ENCODE results near the gene ESAM.

ESAM gene, protein sequence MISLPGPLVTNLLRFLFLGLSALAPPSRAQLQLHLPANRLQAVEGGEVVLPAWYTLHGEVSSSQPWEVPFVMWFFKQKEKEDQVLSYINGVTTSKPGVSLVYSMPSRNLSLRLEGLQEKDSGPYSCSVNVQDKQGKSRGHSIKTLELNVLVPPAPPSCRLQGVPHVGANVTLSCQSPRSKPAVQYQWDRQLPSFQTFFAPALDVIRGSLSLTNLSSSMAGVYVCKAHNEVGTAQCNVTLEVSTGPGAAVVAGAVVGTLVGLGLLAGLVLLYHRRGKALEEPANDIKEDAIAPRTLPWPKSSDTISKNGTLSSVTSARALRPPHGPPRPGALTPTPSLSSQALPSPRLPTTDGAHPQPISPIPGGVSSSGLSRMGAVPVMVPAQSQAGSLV

DNA sequence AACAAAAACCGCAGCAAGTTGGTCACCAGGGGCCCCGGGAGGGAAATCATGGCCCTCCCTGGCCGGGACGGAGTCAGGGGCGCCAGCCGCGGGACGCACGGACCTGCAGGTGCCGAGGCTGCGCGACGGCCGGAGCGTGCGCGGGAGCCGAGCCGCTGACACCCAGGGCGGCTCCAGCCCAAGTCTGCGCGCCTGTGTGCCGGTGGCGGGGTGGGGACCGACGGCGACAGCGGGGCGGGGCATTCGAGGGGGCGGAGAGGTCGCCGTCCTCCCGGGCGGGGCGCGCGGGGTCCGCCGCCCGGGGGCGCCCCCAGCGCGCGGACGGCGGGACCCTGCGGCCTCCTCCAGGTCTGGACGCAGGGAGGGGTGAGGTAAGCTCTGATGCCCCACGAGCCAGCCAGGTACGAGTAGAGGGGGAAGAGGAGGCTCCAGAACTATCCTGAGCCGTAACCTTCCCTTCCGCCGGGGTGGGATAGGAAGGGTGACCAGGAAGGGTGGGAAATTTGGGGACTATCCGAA lies at the start of gene ESAM:
Gene ESAM (minus strand): TSS at position 186 of the 519 bp plus-strand sequence. CDS start 136 bp downstream, at position 50.
- peak; percentile 49 to 51 for DNase-seq (ENCODE audit: extremely low read depth in 1 of 2, low read depth in 1 of 2)

DNA sequence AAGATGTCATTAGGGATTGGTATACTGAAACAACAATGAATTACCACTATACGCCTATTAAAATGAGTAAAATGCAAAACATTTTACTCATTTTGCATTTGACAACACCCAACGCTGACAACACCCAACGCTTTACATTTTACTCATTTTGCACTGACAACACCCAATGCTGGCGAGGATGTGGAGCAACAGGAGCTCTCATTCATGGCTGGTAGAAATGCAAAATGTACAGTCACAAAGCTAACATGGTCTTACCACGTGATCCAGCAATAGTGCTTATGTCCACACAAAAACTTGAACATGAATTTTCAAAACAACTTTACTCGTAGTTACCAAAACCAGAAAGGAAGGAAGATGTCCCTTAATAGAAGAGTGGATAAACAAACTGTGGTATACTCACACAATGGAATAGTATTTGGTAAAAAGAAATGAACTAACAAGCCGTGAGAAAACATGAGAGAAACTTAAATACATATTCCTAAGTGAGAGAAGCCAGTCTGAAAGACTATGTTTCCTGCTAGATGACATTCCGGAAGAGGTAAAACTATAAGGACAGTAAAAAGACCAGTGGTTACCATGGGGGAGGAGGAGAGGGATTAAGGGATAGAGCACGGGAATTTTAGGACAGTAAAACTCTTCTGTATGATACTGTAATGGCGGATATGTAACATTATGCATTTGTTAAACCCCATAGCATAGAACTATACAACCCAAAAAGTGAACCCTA lies 49.5 kb upstream of the ESAM start:
- DNase-seq (ENCODE audit: extremely low read depth in 1 of 2, low read depth in 1 of 2) = no peak

DNA sequence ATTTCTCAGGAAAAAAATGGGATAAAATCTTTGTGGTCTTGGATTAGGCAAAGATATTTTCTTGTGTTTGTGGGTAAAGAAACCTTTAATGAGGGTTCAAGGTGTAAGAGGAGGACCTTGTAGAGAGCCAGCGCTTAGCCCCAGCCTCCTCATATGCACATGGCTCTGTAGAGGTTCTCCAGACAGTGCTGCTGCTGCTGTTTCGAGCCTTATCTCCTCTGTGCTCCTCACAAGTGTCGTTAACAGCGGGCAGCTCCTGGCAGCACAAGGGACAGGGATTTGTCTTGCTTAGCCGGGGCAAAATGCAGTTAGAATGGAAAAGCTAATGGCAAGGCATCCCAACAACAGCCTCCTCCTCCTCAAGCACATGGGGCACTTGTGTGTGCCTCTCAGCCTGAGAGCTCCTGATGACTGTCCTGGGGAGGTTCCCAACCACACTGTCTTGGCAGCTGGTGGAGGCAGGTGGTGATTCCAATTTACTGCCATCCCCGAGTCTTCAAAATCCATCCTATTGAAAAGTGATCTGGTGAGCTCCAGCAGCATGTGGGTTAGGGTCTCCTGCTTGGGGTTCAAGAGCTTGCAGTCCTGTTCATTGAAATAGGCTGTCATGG lies 45.7 kb upstream of the ESAM start:
- DNase-seq (ENCODE audit: extremely low read depth in 1 of 2, low read depth in 1 of 2) = no peak

DNA sequence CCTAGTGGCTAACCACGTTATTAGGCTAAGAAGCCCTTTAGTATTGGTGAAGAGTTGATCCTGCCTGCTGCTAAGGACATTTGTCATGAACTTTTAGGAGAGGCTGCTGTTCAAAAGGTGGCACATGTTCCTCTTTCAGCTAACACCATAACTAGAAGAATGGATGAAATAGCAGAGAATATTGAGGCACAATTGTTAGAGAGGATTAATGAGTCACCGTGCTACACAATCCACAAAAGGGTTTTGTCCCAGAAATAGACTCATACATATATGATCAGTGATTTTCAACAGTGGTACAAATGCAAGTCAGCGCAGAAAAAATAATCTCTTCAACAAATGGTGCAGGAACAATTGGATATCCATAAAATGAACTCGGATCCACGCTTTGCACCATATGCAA lies 45.1 kb upstream of the ESAM start:
- no peak for DNase-seq (ENCODE audit: extremely low read depth in 1 of 2, low read depth in 1 of 2)

DNA sequence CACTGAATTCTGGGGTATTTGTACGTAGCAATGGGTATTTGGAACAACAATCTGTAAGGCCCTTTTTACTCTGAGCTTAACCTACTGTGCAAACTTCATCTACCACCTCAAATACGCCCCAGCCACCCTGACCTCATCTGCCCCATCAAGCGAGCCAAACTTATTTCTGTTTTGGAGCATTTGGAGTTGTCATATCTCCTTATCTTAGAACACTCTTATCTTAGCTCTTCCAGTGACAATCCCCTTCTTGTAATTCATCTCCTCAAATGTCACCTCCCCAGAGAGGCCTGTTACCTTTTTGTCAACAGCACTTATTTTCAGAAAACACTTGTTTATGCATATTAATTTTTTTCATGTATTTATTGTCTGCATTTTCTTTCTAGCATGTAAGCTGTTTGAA lies 42.8 kb upstream of the ESAM start:
- no peak for DNase-seq (ENCODE audit: extremely low read depth in 1 of 2, low read depth in 1 of 2)

DNA sequence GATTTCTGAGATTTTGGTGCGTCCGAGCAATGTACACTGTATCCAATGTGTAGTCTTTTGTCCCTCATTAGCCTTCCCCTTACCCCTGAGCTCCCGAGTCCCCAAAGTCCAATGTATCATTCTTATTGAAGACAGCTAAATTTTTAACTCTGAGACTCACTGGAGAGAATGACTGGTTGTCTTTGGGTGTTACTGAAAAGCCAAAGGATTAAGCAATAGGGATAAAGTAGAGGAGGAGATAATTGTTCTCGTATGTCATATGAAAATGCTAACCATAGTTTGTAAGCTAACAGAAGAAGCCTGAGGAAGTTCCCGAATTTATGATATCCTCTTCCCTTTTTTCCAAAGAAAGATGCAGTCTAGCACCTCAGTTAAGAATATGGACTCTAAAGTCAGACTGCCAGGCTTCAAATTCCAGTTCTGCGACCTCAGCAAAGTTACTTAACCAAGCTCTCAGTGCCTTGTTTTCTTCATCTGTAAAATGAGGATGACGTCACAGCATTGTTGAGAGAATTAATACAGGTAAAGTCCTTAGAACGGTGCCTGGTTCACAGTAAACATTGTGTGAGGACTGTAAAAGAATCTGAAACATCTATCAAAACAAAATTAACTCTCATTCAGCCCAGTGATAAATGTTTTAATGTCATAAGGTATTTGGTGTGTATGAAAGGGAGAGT lies 39.7 kb upstream of the ESAM start:
- DNase-seq (ENCODE audit: extremely low read depth in 1 of 2, low read depth in 1 of 2) = no peak

DNA sequence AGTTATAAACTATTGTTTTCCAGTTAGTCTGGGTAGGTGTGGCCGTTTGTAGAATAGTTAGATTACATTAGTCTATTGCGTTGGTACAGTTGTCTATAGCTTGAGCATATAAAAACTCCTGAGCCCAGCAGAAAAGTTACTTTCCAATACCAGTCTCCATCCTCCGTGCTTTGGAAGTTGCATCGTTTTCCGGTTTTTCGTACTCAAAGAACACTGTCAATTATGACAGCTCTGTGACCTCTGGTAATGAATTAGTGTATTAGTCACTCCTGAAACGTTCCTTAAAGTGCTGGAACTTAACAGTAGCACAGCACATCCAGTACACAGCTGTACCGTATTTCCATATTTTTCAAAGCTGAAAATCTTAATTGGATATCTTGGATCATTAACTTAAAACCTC lies 38.9 kb upstream of the ESAM start:
- DNase-seq (ENCODE audit: extremely low read depth in 1 of 2, low read depth in 1 of 2) = no peak

DNA sequence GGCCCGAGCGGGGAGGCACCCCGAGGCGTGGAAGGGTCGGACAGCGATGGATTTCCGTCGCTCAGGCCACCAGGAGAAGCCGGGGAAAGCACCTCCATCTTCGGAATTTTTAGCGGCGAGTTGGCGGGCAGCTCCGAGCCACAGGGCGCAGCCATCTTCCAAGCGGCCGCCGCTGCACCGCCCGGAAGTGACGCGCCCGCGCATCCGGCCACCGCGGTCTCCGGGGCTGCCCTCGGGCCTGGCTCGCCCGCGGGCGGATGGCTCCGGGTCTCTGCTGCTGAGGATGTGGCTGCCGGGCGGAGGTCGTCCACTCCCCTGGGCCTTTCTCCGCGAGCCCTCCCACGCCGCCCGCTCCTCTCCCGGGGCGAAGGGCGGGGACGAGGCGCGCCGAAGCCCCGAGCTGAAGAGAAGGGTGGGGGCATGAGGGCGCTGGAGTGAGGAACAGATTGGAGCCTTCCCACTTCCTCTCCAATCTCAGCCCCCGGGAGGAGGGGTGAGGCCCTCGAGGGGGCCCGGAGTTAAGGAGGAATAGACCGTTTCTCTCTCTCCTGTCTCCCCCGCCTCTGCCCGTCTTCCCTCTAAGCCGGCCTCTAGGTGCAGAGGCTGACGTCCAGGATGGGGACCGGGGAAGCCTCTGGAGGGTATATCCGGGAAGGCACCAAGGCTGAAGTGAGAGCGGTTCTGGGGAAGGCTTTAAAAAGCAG lies 38.3 kb upstream of the ESAM start, which contains the start of gene MSANTD2:
Gene MSANTD2 (minus strand): TSS at position 181 of the 704 bp plus-strand sequence. CDS start 26 bp downstream, at position 155.
- DNase-seq (ENCODE audit: extremely low read depth in 1 of 2, low read depth in 1 of 2) = peak; percentile 64 to 77

DNA sequence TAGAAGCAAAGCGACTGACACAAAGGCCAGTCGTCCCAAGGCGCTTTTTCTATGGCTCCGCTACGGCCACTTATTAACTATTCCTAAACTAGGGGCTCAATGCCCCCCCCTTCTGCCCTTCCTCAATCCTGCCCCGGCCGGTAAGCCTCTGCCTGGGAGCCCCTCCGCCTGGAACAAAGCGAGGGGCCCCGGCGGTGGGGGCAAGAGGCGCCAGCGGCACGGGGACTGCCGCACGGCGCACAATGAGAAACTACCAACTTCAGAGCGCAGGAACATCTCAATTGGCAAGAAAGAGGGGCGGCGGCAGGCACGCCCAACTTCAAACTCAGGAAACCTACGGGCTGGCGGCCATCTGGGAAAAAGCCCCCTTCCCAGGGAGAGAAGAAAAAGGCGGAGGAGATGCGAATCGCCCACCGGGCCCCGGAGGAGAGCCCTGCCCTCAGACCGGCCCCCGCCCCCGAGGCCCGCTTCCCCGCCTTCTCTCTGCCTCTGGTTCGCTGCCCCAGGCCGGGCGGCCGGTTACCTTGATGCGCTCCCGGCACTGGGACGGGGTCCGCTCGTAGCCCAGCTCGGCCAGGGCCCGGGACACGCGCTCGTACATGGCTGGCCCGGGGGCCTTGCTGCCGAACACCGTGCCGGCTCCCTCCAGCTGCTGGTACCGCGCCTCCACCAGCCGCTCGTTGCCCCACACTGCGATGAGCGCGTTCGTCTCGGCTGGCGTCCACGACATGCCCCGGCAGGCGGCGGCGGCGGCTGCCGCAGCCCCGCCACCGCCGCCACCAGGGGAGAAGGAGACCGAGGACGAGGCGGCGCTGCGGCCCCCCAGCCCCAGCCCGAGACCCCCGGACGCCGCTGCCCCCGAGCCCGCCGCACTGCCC lies 37.5 kb upstream of the ESAM start:
- peak; percentile 6 to 19 for DNase-seq (ENCODE audit: extremely low read depth in 1 of 2, low read depth in 1 of 2)

DNA sequence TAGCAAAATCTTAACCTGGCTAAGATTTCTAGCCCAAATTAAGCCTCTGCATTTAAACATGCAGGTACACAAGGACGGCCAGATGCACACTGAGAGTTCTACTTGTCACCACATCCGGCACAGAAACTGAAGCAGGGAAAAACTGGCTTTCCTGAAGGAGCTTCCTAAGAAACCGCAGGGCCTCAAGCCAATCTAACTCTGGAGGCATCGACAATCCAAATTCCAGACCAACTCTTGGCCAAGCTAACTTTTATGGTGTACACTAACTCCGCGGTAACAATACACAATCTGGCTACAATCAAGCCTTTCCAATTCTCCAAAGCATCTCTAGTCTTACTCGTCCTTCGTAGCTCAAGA lies 36.9 kb upstream of the ESAM start:
- DNase-seq (ENCODE audit: extremely low read depth in 1 of 2, low read depth in 1 of 2) = no peak

DNA sequence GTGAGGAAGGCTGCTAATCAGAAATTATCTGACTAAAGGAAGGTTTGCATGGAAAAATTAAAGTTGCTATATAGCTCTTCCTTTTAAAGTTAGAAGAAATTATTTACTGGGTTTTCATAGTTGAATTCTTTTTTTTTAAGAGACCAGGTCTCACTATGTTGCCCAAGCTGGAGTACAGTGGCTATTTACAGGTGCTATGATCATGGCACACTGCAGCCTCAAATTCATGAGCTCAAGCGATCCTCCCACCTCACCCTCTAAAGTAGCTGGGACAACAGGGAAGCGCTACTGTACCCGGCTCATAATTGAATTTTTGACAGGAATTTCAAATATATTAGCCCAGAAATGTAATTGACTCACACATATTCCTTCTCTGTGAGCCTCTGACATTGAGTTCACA lies 34.2 kb upstream of the ESAM start:
- DNase-seq (ENCODE audit: extremely low read depth in 1 of 2, low read depth in 1 of 2) = no peak

DNA sequence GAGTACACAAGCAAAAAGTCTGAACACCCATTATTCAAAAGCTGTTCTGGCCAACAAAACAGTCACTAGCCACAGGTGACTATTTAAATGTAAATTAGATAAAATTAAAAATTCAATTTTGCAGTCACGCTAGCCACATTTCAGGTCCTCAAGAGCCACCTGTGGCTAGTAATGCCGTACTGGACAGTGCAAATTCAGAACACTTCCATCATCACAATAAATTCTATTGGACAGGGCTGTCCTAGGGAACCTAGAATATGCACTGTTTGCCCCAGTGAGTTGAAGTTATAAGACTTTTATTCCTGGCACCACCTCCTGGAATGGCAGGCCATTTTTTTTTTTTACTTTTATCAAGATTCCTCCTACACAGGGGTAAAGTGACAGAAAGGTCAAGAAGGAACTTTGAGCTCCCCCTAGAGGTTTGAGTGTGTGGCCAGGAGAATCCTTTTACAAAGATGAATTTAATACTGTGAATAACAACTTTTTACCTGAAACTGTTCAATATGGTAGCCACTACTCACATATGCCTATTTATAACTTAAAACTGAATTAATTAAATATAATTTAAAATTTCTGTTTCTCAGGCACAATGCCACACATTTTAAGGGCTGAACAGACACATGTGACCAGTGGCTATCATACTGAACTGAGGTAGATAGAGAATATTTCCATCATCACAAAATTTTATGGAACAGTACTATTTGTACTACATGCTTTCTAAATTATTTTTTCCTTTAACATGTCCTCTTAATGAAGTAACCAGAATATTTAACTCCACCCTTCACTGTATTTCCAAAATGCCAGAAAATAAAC lies 31.6 kb upstream of the ESAM start:
- DNase-seq (ENCODE audit: extremely low read depth in 1 of 2, low read depth in 1 of 2) = no peak

DNA sequence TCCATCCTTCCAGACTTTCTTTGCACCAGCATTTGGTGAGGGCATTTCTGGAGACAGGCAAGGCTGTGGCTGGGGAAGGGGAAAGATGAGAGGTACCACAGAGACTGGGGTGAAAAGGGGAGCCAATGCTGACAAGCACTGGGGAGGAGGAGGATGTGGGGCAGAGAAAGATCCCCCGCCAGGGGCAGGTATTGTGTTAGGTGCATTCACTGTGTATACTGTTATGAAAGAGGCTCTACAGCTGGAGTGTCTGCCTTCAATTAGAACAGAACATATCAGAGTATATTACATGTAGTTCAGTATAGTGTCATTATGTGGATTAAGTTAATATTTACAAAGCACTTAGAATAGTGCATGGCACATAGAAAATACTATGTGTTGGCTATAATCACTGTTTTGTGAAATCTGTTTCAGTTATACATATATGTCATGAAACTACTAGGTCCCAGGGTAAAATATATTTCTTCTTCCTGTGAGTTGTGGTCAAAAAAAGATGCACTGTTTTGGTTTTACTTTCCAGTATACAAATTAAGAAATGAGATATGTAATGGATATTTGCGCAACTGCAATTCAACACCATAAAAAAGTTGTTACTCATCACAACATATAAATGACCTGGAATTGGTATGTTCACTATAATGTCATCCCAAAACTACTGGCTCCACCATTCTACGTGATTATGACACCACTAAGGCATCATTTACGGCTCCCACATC lies 29.7 kb upstream of the ESAM start:
- no peak for DNase-seq (ENCODE audit: extremely low read depth in 1 of 2, low read depth in 1 of 2)

DNA sequence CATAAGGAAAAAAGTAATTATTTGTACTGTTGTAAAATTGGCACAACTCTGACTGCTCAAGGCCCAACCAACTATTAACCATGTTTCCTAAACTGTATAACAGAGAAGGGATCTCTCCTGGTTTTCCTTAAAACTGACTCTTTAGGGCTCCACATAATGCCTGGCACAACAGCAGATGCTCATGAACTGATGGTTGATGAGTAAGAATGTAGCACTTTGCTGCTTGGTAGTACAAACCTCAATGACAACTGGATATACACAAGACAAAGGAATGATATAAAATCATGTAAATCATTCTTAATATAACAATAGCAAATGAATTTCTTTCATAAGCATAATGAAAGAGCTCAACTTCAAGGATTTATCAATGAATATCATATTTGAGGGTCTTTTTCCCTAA lies 26.4 kb upstream of the ESAM start:
- no peak for DNase-seq (ENCODE audit: extremely low read depth in 1 of 2, low read depth in 1 of 2)

DNA sequence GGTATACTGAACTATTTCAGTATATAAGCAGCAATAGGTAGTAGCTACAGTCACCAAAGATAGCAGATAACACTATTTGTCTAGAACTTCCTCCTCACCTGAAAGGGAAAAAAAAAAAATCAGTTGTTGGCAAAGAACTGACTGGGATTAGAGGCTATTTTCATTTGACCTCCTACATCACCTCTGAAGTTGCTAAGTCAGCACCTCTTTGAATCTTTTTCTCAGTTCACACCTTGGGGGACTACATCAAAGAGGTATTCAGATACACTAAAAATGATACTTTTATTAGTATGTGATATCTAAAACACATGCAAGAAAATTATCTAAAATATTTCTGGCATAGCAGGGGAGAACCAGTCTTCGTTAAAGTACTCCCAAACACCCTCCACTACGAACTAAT lies 22.0 kb upstream of the ESAM start:
- no peak for DNase-seq (ENCODE audit: extremely low read depth in 1 of 2, low read depth in 1 of 2)

DNA sequence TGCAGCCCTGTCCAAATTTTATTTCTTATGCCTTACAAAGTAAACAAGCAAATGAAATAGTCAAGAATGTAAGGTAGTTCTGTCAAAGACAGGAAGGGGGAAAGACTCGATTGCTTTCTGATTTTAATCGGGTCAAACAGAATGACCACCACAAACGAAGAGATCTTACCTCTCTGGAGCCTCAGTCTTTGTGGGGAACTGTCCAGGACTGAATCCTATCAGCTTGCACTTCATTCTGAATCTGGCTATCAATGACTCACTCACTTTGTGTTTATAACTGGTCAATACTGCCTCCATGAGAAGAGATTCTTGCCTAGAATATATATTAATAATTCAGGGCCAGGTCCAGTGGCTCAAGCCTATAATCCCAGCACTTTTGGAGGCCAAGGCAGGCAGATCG lies 20.9 kb upstream of the ESAM start:
- no peak for DNase-seq (ENCODE audit: extremely low read depth in 1 of 2, low read depth in 1 of 2)

DNA sequence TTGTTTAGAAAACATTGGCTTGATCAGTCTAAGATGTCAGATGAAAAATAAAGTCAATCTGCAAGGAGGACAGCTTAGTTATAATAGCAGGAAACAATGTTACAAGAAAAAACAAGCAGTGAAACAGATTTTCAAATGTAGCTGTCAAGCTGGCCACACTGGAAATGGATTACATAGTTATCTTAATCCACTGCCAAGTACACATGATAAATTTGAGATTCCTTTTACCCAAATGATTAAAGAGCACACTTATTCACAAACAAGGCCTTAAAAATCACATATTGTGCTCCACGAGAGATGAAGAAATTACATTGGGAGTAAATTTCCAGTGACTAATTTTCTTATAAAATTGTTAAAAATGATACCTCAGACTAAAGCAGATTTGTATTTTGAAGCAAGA lies 17.5 kb upstream of the ESAM start:
- DNase-seq (ENCODE audit: extremely low read depth in 1 of 2, low read depth in 1 of 2) = no peak

DNA sequence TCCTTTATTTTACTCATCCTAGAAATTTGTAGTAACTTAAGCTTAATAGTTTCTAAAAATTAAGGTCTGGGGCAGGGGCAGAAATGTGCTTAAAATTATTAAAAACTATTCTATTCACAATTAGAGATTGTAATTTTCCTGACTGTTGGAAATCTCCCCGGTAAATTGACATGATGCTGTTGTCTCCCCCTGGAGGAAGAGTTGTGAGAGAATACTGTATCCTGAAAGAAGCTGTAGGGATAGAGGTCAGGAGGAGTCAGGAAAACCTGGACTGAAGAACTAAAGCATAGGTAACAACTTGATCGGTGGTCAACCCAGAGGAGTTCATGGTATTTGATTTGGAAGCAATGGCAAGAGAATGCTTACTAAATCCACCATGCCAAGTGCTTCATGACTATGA lies 16.2 kb upstream of the ESAM start:
- no peak for DNase-seq (ENCODE audit: extremely low read depth in 1 of 2, low read depth in 1 of 2)
